Measurements from ENCODE around the gene CDK5.
"Not testable (repeated sequence)": the region's sequence is repeated elsewhere in the genome, so short reads cannot be mapped to it uniquely, and the experiment has no call there.

Gene CDK5

GRCh38 chr7:151016942-151017341 is 40.8 kb downstream of the CDK5 start:
- Histone ChIP-seq H3K27ac (ENCODE audit: low read depth, low read length) (no peak overlapping the region), H3K4me1 (ENCODE audit: control insufficient read depth, insufficient read depth, low read length) (peaks cover 53% of the 10 kb centered on the region), H3K36me3 (ENCODE audit: control insufficient read depth, insufficient read depth, low read length) (no peaks in the 10 kb centered on the region; the same call in 1 of the 2 replicates), H3K9ac (ENCODE audit: low read length) (no peak overlapping the region), H3K27me3 (ENCODE audit: control insufficient read depth, insufficient read depth, low read length) (peaks cover 41% of the 10 kb centered on the region), H3K9me3 (ENCODE audit: control insufficient read depth, insufficient read depth, low read depth, low read length) (no peaks in the 10 kb centered on the region), H3K4me3 (ENCODE audit: low read depth, low read length) (no peak overlapping the region)

- H3K9ac ChIP-seq (ENCODE audit: low read length), result no peak overlapping the region
- H3K36me3 ChIP-seq (ENCODE audit: control insufficient read depth, insufficient read depth, low read length), result no peaks in the 10 kb centered on the region; the same call in 1 of the 2 replicates
- H3K4me3 ChIP-seq (ENCODE audit: low read depth, low read length), result no peak overlapping the region
- no peaks in the 10 kb centered on the region for H3K9me3 ChIP-seq (ENCODE audit: control insufficient read depth, insufficient read depth, low read depth, low read length)
- H3K4me1 ChIP-seq (ENCODE audit: control insufficient read depth, insufficient read depth, low read length), result peaks cover 53% of the 10 kb centered on the region
- H3K27me3 ChIP-seq (ENCODE audit: control insufficient read depth, insufficient read depth, low read length), result peaks cover 41% of the 10 kb centered on the region
- H3K27ac ChIP-seq (ENCODE audit: low read depth, low read length), result no peak overlapping the region
These were observed 41.2 kb downstream of the CDK5 start for GRCh38 chr7:151016505-151016904.

GRCh38 chr7:151015967-151016366 is 41.7 kb downstream of the CDK5 start:
- Histone ChIP-seq H3K4me3 (ENCODE audit: low read depth, low read length) (no peak overlapping the region), H3K27ac (ENCODE audit: low read depth, low read length) (no peak overlapping the region), H3K9ac (ENCODE audit: low read length) (no peak overlapping the region), H3K36me3 (ENCODE audit: control insufficient read depth, insufficient read depth, low read length) (no peaks in the 10 kb centered on the region; the same call in 1 of the 2 replicates), H3K9me3 (ENCODE audit: control insufficient read depth, insufficient read depth, low read depth, low read length) (no peaks in the 10 kb centered on the region), H3K27me3 (ENCODE audit: control insufficient read depth, insufficient read depth, low read length) (peaks cover 41% of the 10 kb centered on the region), H3K4me1 (ENCODE audit: control insufficient read depth, insufficient read depth, low read length) (peaks cover 54% of the 10 kb centered on the region)

GRCh38 chr7:151014950-151015349 is 42.7 kb downstream of the CDK5 start:
- Histone ChIP-seq H3K9ac (ENCODE audit: low read length) (no peak overlapping the region), H3K36me3 (ENCODE audit: control insufficient read depth, insufficient read depth, low read length) (no peaks in the 10 kb centered on the region; the same call in 1 of the 2 replicates), H3K4me3 (ENCODE audit: low read depth, low read length) (no peak overlapping the region), H3K9me3 (ENCODE audit: control insufficient read depth, insufficient read depth, low read depth, low read length) (no peaks in the 10 kb centered on the region), H3K27me3 (ENCODE audit: control insufficient read depth, insufficient read depth, low read length) (peaks cover 31% of the 10 kb centered on the region), H3K27ac (ENCODE audit: low read depth, low read length) (no peak overlapping the region), H3K4me1 (ENCODE audit: control insufficient read depth, insufficient read depth, low read length) (peaks cover 54% of the 10 kb centered on the region)

- Histone ChIP-seq H3K9me3 (ENCODE audit: control insufficient read depth, insufficient read depth, low read depth, low read length) (no peaks in the 10 kb centered on the region), H3K4me1 (ENCODE audit: control insufficient read depth, insufficient read depth, low read length) (peaks cover 51% of the 10 kb centered on the region), H3K4me3 (ENCODE audit: low read depth, low read length) (peak overlapping the region; percentile 64), H3K9ac (ENCODE audit: low read length) (peak overlapping the region; percentile 44), H3K27me3 (ENCODE audit: control insufficient read depth, insufficient read depth, low read length) (peaks cover 20% of the 10 kb centered on the region), H3K27ac (ENCODE audit: low read depth, low read length) (no peak overlapping the region), H3K36me3 (ENCODE audit: control insufficient read depth, insufficient read depth, low read length) (no peaks in the 10 kb centered on the region; the same call in 1 of the 2 replicates)
These were observed 43.8 kb downstream of the CDK5 start for GRCh38 chr7:151013733-151014497.

GRCh38 chr7:151013356-151013732 is 44.4 kb downstream of the CDK5 start:
- Histone ChIP-seq H3K27me3 (ENCODE audit: control insufficient read depth, insufficient read depth, low read length) (peaks cover 15% of the 10 kb centered on the region), H3K9ac (ENCODE audit: low read length) (peak overlapping the region; percentile 14), H3K4me3 (ENCODE audit: low read depth, low read length) (peak overlapping the region; percentile 64), H3K9me3 (ENCODE audit: control insufficient read depth, insufficient read depth, low read depth, low read length) (no peaks in the 10 kb centered on the region), H3K27ac (ENCODE audit: low read depth, low read length) (no peak overlapping the region), H3K4me1 (ENCODE audit: control insufficient read depth, insufficient read depth, low read length) (peaks cover 50% of the 10 kb centered on the region), H3K36me3 (ENCODE audit: control insufficient read depth, insufficient read depth, low read length) (no peaks in the 10 kb centered on the region; the same call in 1 of the 2 replicates)

GRCh38 chr7:151012911-151013347 is 44.8 kb downstream of the CDK5 start:
- Histone ChIP-seq H3K9me3 (ENCODE audit: control insufficient read depth, insufficient read depth, low read depth, low read length) (no peaks in the 10 kb centered on the region), H3K9ac (ENCODE audit: low read length) (peak overlapping the region; percentile 14), H3K27ac (ENCODE audit: low read depth, low read length) (no peak overlapping the region), H3K4me1 (ENCODE audit: control insufficient read depth, insufficient read depth, low read length) (peaks cover 51% of the 10 kb centered on the region), H3K27me3 (ENCODE audit: control insufficient read depth, insufficient read depth, low read length) (peaks cover 11% of the 10 kb centered on the region), H3K36me3 (ENCODE audit: control insufficient read depth, insufficient read depth, low read length) (no peaks in the 10 kb centered on the region; the same call in 1 of the 2 replicates), H3K4me3 (ENCODE audit: low read depth, low read length) (peak overlapping the region; percentile 49)

- Histone ChIP-seq H3K4me1 (ENCODE audit: control insufficient read depth, insufficient read depth, low read length) (peaks cover 51% of the 10 kb centered on the region), H3K36me3 (ENCODE audit: control insufficient read depth, insufficient read depth, low read length) (no peaks in the 10 kb centered on the region; the same call in 1 of the 2 replicates), H3K9me3 (ENCODE audit: control insufficient read depth, insufficient read depth, low read depth, low read length) (no peaks in the 10 kb centered on the region), H3K9ac (ENCODE audit: low read length) (no peak overlapping the region), H3K27me3 (ENCODE audit: control insufficient read depth, insufficient read depth, low read length) (peaks cover 3% of the 10 kb centered on the region), H3K4me3 (ENCODE audit: low read depth, low read length) (no peak overlapping the region; the same call in 1 of the 2 replicates), H3K27ac (ENCODE audit: low read depth, low read length) (no peak overlapping the region)
These were observed 45.5 kb downstream of the CDK5 start for GRCh38 chr7:151012031-151012692.

- H3K4me3 ChIP-seq (ENCODE audit: low read depth, low read length); H3K9ac ChIP-seq (ENCODE audit: low read length); H3K9me3 ChIP-seq (ENCODE audit: control insufficient read depth, insufficient read depth, low read depth, low read length); H3K27ac ChIP-seq (ENCODE audit: low read depth, low read length); H3K27me3 ChIP-seq (ENCODE audit: control insufficient read depth, insufficient read depth, low read length); H3K36me3 ChIP-seq (ENCODE audit: control insufficient read depth, insufficient read depth, low read length): not testable (repeated sequence)
- H3K4me1 ChIP-seq (ENCODE audit: control insufficient read depth, insufficient read depth, low read length), result peaks cover 50% of the 10 kb centered on the region
These were observed 46.1 kb downstream of the CDK5 start for GRCh38 chr7:151011616-151012015.

- H3K9me3 ChIP-seq (ENCODE audit: control insufficient read depth, insufficient read depth, low read depth, low read length), result no peaks in the 10 kb centered on the region
- H3K4me3 ChIP-seq (ENCODE audit: low read depth, low read length), result peak overlapping the region; percentile 39; the same call in 1 of the 2 replicates
- no peak overlapping the region; the same call in 1 of the 2 replicates for H3K27ac ChIP-seq (ENCODE audit: low read depth, low read length)
- no peaks in the 10 kb centered on the region; the same call in 1 of the 2 replicates for H3K36me3 ChIP-seq (ENCODE audit: control insufficient read depth, insufficient read depth, low read length)
- no peaks in the 10 kb centered on the region for H3K27me3 ChIP-seq (ENCODE audit: control insufficient read depth, insufficient read depth, low read length)
- H3K9ac ChIP-seq (ENCODE audit: low read length), result peak overlapping the region; percentile 36
- H3K4me1 ChIP-seq (ENCODE audit: control insufficient read depth, insufficient read depth, low read length), result peaks cover 50% of the 10 kb centered on the region
These were observed 46.6 kb downstream of the CDK5 start for GRCh38 chr7:151011097-151011409.
